GM21367 (cell line): ENCODE results near the gene ALK.

Source experiments
- ATAC-seq: cut with Tn5 transposase; IDR thresholded peaks from one replicate; pipeline ENCODE4 v1.9.1; 2021; ENCODE audit not compliant: unreplicated experiment

ALK gene

GRCh38 chr2:29218550-29219125 lies 702.7 kb downstream of the ALK start:
- ATAC-seq, result no peak

GRCh38 chr2:29218071-29218470 lies 703.3 kb downstream of the ALK start:
- no peak for ATAC-seq

- no peak for ATAC-seq
Measured at GRCh38 chr2:29216609-29216909, 704.8 kb downstream of the ALK start.

GRCh38 chr2:29215739-29216608 lies 705.4 kb downstream of the ALK start:
- ATAC-seq, result no peak

GRCh38 chr2:29215073-29215472 lies 706.3 kb downstream of the ALK start:
- no peak for ATAC-seq

- no peak for ATAC-seq
Measured at GRCh38 chr2:29213888-29214291, 707.5 kb downstream of the ALK start.

GRCh38 chr2:29212009-29212408 lies 709.4 kb downstream of the ALK start:
- ATAC-seq, result no peak

GRCh38 chr2:29209551-29209950 lies 711.8 kb downstream of the ALK start:
- no peak for ATAC-seq

- ATAC-seq, result no peak
Measured at GRCh38 chr2:29207352-29208148, 713.8 kb downstream of the ALK start.

GRCh38 chr2:29206941-29207340 lies 714.4 kb downstream of the ALK start:
- no peak for ATAC-seq

GRCh38 chr2:29202819-29203495 lies 718.4 kb downstream of the ALK start:
- ATAC-seq, result no peak

GRCh38 chr2:29201979-29202378 lies 719.4 kb downstream of the ALK start:
- no peak for ATAC-seq

- ATAC-seq, result peak; percentile 58
Measured at GRCh38 chr2:29196792-29197788, 724.3 kb downstream of the ALK start.

- no peak for ATAC-seq
Measured at GRCh38 chr2:29195796-29196195, 725.6 kb downstream of the ALK start.

- ATAC-seq, result no peak
Measured at GRCh38 chr2:29193681-29194080, 727.7 kb downstream of the ALK start.

GRCh38 chr2:29193111-29193510 lies 728.3 kb downstream of the ALK start:
- no peak for ATAC-seq

- no peak for ATAC-seq
Measured at GRCh38 chr2:29192526-29192925, 728.9 kb downstream of the ALK start.

GRCh38 chr2:29191817-29192216 lies 729.6 kb downstream of the ALK start:
- no peak for ATAC-seq

GRCh38 chr2:29189052-29189451 lies 732.3 kb downstream of the ALK start:
- peak; percentile 75 for ATAC-seq

GRCh38 chr2:29187926-29188325 lies 733.5 kb downstream of the ALK start:
- no peak for ATAC-seq
